Inflammatory macrophage treated with lipopolysaccharide for 1 hour (primary cell): ENCODE data around the gene CRHR1.

Experiments
- DNase-seq, 2 donors: peaks; one replicate each; pipeline ENCODE4 v3.0.0-alpha.2; 2020 to 2022

CRHR1 gene

GRCh38 chr17:45871718-45872117 lies 87.6 kb downstream of the CRHR1 start:
- no peak for DNase-seq

DNA sequence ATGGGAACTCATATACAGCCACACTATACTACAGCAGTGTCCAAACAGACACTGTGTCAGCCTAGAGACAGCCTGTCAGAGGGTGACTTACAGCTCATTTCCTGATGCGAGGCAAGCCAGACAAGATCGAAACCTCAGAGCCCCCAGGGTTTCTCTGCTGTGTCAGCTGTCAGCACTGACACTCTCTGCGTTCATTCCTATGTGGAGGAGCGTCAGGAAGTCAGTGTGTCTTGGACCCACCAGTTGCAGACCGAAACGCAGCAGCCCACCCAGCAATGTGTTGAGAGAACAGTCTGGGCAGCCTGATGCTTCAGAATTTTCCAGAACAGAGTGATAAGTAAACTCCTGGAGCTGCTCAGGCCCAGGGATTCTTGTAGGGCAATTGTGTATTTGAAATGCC lies 89.6 kb downstream of the CRHR1 start:
- no peak for DNase-seq

GRCh38 chr17:45874151-45874550 lies 90.0 kb downstream of the CRHR1 start:
- no peak for DNase-seq

GRCh38 chr17:45876539-45876938 lies 92.4 kb downstream of the CRHR1 start:
- DNase-seq: no peak

GRCh38 chr17:45877467-45877866 lies 93.3 kb downstream of the CRHR1 start:
- DNase-seq: no peak

GRCh38 chr17:45883063-45883462 lies 98.9 kb downstream of the CRHR1 start:
- no peak for DNase-seq
